ENCODE measurements around the gene IRS4. TPM values are rescaled to one million over a fixed set of nuclear protein-coding genes. Genes with fewer than 3 reads are reported as not detected.

Gene IRS4
- total and polyA plus RNA-seq, 9 donors = 1.5 to 12.8 (median 5.3) TPM

- H3K27me3 ChIP-seq = no peaks in the 10 kb centered on the region
Observed at GRCh38 chrX:108732630-108733321, 3.6 kb downstream of the IRS4 start.

GRCh38 chrX:108731153-108731552 is 5.2 kb downstream of the IRS4 start:
- no peaks in the 10 kb centered on the region for H3K9me3 ChIP-seq
- no peaks in the 10 kb centered on the region for H3K27me3 ChIP-seq
- no peak for DNase-seq
- WGBS, 3 donors = 35 to 40% (median 39%) methylated on average over 2 of the region's 2 CpGs
- H3K4me3 ChIP-seq = no peak overlapping the region
- no peaks in the 10 kb centered on the region for H3K36me3 ChIP-seq
- H3K27ac ChIP-seq = no peak overlapping the region
- TF ChIP-seq EP300 (IDR thresholded peaks at IDR 0.05) = no peak
- no peak for TF ChIP-seq CTCF (IDR thresholded peaks at IDR 0.05)
- no peak for TF ChIP-seq POLR2A (IDR thresholded peaks at IDR 0.05)
- intact Hi-C loops (cut with DNase I) = no loop called here
- H3K4me1 ChIP-seq (ENCODE audit: insufficient read depth) = no peaks in the 10 kb centered on the region

More at GRCh38 chrX:108732630-108733321, 3.6 kb downstream of the IRS4 start:
- WGBS, 3 donors = 23 to 24% (median 23%) methylated on average over 39 of the region's 39 CpGs
- H3K27ac ChIP-seq = no peak overlapping the region
- H3K36me3 ChIP-seq = no peaks in the 10 kb centered on the region
- no peak for TF ChIP-seq EP300 (IDR thresholded peaks at IDR 0.05)
- no peak for TF ChIP-seq CTCF (IDR thresholded peaks at IDR 0.05)
- TF ChIP-seq POLR2A (IDR thresholded peaks at IDR 0.05) = no peak
- intact Hi-C loops (cut with DNase I) = no loop called here
- H3K9me3 ChIP-seq = no peaks in the 10 kb centered on the region
- peak overlapping the region; percentile 17 for H3K4me3 ChIP-seq
- DNase-seq = peak; percentile 18 to 46 (median 28)
- H3K4me1 ChIP-seq (ENCODE audit: insufficient read depth) = no peaks in the 10 kb centered on the region

- Histone ChIP-seq H3K4me3 (no peak overlapping the region), H3K9me3 (no peaks in the 10 kb centered on the region), H3K36me3 (no peaks in the 10 kb centered on the region), H3K27me3 (no peaks in the 10 kb centered on the region), H3K27ac (no peak overlapping the region), H3K4me1 (ENCODE audit: insufficient read depth) (no peaks in the 10 kb centered on the region)
- WGBS, 3 donors = 51 to 60% (median 52%) methylated on average over 3 of the region's 3 CpGs
- TF ChIP-seq POLR2A (IDR thresholded peaks at IDR 0.05) = no peak
- no peak for TF ChIP-seq CTCF (IDR thresholded peaks at IDR 0.05)
- TF ChIP-seq EP300 (IDR thresholded peaks at IDR 0.05) = no peak
- intact Hi-C loops (cut with DNase I) = no loop called here
- no peak for DNase-seq
Observed at GRCh38 chrX:108726748-108727147, 9.6 kb downstream of the IRS4 start.

- 44 to 50% (median 47%) methylated on average over 2 of the region's 2 CpGs for whole genome bisulfite sequencing, 3 donors
- no peaks in the 10 kb centered on the region for H3K4me1 ChIP-seq (ENCODE audit: insufficient read depth)
Observed at GRCh38 chrX:108722561-108722960, 13.8 kb downstream of the IRS4 start.

More at GRCh38 chrX:108722561-108722960, 13.8 kb downstream of the IRS4 start:
- Histone ChIP-seq H3K27ac (no peak overlapping the region), H3K9me3 (no peaks in the 10 kb centered on the region), H3K27me3 (no peaks in the 10 kb centered on the region), H3K36me3 (no peaks in the 10 kb centered on the region), H3K4me3 (no peak overlapping the region)
- intact Hi-C loops (cut with DNase I) = no loop called here
- no peak for DNase-seq
- no peak for TF ChIP-seq POLR2A (IDR thresholded peaks at IDR 0.05)
- TF ChIP-seq EP300 (IDR thresholded peaks at IDR 0.05) = no peak
- TF ChIP-seq CTCF (IDR thresholded peaks at IDR 0.05) = no peak
